Measurements from ENCODE around the gene GNL1.
"Not testable (repeated sequence)": the region's sequence is repeated elsewhere in the genome, so short reads cannot be mapped to it uniquely, and the experiment has no call there.

Gene GNL1

DNA sequence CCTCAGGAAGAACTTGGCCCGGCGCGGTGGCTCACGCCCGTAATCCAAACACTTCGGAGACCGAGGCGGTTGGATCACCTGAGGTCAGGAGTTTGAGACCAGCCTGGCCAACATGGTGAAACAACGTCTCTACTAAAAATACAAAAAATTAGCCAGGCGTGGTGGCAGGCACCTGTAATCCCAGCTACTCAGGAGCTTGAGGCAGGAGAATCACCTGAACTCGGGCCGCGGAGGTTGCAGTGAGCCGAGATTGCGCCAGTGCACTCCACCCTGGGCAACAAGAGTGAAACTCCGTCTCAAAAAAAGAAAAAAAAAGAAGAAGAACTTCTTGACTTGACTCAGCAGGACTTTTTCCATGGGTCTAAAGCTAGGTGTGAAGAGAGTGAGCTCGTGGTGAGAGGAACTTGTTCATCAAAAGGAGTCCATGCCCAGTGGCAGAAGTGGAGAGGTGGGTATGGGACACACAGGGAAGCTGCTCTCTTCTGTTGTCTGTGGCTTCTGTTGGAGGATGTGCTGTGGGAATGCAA lies 26.9 kb downstream of the GNL1 start:
- not testable (repeated sequence) for DNase-seq (ENCODE audit: low read depth)

DNA sequence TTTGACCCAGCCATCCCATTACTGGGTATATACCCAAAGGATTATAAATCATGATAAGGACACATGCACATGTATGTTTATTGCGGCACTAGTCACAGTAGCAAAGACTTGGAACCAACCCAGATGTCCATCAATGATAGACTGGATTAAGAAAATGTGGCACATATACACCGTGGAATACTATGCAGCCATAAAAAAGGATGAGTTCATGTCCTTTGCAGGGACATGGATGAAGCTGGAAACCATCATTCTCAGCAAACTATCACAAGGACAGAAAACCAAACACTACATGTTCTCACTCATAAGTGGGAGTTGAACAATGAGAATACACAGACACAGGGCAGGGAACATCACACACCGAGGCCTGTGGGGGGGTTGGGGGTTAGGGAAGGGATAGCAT lies 29.8 kb downstream of the GNL1 start:
- DNase-seq (ENCODE audit: low read depth): not testable (repeated sequence)

DNA sequence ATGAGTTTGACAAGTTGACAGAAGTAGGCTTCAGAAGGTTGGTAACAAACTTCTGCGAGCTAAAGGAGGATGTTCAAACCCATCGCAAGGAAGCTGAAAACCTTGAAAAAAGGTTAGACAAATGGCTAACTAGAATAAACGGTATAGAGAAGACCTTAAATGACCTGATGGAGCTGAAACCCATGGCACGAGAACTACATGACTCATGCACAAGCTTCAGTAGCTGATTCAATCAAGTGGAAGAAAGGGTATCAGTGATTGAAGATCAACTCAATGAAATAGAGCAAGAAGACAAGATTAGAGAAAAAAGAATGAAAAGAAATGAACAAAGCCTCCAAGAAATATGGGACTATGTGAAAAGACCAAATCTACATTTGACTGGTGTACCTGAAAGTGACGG lies 34.3 kb downstream of the GNL1 start:
- DNase-seq (ENCODE audit: low read depth): not testable (repeated sequence)

DNA sequence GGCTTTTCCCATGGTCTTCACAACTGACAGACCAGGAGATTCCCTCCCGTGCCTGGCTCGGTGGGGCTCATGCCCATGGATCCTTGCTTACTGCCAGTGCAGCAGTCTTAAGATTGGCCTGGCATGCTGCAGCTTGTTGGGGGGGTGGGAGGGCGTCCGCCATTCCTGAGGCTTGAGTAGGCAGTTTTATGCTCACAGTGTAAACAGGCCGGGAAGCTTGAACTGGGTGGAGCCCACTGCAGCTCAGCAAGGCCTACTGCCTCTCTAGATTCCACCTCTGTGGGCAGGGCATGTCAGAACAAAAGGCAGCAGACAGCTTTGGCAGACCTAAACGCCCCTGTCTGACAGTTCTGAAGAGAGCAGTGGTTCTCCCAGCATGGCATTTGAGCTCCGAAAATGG lies 35.2 kb downstream of the GNL1 start:
- not testable (repeated sequence) for DNase-seq (ENCODE audit: low read depth)

GRCh38 chr6:30520522-30520921 lies 35.8 kb downstream of the GNL1 start:
- DNase-seq (ENCODE audit: low read depth): no peak

- DNase-seq (ENCODE audit: low read depth): not testable (repeated sequence)
Measured at GRCh38 chr6:30518505-30519145, 37.7 kb downstream of the GNL1 start.

DNA sequence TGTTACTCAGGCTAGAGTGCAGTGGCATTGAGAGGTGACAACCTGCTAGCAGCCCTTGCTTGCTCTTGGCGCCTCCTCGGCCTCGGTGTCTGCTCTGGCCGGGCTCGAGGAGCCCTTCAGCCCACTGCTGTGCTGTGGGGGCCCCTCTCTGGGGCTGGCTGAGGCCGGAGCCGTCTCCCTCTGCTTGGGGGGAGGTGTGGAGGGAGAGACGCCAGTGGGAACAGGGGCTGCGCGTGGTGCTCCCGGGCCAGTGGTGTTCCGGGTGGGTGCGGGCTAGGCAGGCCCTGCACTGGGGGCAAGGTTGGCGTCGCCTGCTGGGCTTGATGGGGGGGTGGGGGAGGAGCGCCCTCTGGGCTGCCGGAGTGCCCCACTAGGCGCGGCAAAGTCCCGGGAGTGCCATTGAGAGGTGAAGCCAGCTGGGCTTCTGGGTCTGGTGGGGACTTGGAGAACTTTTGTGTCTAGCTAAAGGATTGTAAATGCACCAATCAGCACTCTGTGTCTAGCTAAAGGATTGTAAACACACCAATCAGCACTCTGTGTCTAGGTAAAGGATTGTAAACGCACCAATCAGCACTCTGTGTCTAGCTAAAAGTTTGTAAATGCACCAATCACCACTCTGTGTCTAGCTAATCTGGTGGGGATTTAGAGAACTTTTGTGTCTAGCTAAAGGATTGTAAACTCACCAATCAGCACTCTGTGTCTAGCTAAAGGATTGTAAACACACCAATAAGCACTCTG lies 38.4 kb downstream of the GNL1 start:
- not testable (repeated sequence) for DNase-seq (ENCODE audit: low read depth)

DNA sequence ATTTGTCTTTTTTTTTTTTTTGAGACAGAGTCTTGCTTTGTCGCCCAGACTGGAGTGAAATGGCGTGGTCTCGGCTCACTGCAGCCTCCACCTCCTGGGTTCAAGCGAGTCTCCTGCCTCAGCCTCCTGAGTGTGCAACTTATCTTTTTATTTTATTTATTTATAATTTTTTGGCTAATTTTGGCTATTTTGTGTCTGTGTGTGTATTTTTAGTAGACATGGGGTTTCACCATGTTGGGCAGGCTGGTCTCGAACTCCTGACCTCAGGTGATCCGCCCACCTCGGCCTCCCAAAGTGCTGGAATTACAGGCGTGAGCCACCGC lies 39.6 kb downstream of the GNL1 start:
- DNase-seq (ENCODE audit: low read depth): not testable (repeated sequence)

GRCh38 chr6:30515944-30516753 lies 40.1 kb downstream of the GNL1 start:
- peak; percentile 81 for DNase-seq (ENCODE audit: low read depth)

- no peak for DNase-seq (ENCODE audit: low read depth)
Measured at GRCh38 chr6:30515106-30515505, 41.2 kb downstream of the GNL1 start.

DNA sequence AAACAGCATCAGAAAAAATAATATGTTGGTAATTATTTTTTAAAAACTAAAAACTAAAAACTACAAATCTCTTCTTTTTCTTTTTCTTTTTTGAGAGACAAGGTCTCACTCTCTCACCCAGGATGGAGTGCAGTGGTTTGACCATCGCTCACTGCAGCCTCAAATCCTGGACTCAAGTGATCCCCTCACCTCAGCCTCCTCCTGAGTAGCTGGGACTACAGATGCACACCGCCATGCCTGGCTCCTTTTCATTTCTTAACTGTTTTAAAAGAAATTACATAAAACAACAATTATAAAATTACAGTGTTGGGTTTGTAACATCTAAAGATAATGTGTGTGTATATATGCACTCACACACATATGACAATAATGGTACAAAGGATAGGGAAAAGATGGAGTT lies 42.8 kb downstream of the GNL1 start:
- no peak for DNase-seq (ENCODE audit: low read depth)

GRCh38 chr6:30511169-30511546 lies 45.1 kb downstream of the GNL1 start:
- no peak for DNase-seq (ENCODE audit: low read depth)

GRCh38 chr6:30510419-30511168 lies 45.7 kb downstream of the GNL1 start:
- DNase-seq (ENCODE audit: low read depth): no peak

- DNase-seq (ENCODE audit: low read depth): no peak
Measured at GRCh38 chr6:30508890-30509736, 47.2 kb downstream of the GNL1 start.

- DNase-seq (ENCODE audit: low read depth): no peak
Measured at GRCh38 chr6:30507849-30508827, 48.2 kb downstream of the GNL1 start.

DNA sequence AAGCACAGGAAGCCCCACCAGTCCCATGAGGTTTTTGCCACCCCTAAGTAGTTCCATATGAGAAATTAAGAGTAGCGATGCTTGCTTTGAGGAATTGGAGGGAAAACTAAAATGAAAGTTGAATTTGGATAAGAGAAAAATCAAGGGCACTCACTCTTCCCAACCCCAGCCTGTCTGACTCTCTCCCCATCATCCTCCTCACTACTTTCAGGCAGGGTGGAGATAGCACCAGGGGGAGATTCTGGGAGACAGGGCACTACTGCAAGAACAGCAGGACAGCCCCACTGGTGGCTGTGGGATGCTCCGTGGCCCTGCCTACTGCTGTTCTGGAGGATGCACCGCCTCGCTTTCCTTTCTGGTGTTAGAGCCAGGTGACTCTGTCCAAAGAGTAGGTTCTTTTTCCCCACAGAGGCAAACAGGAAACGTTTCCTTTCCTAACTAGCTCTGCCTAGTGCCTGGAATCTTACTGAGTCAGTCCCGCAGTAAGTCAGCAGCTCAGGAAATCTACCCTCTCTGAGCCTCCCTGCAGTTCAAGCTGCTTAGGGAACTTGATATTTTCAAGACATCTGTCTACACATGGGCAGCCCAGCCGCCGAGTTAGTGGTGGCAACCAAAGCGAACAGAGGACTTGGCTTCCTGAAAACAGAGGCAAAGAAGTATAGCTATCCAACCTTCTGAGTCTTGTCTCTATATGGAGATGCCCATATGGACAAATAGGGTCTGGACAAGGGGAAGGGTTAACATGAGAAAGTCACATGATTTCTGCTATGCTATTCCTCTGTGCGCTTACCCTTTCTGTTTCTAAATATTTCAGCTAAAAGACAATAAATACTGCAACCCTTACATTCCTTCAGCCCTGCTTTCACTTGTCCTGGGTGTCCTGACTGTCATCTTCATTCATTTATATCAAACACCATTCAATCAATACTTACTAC lies 55.6 kb downstream of the GNL1 start:
- DNase-seq (ENCODE audit: low read depth): no peak

- DNase-seq (ENCODE audit: low read depth): not testable (repeated sequence)
Measured at GRCh38 chr6:30498705-30499104, 57.6 kb downstream of the GNL1 start.

DNA sequence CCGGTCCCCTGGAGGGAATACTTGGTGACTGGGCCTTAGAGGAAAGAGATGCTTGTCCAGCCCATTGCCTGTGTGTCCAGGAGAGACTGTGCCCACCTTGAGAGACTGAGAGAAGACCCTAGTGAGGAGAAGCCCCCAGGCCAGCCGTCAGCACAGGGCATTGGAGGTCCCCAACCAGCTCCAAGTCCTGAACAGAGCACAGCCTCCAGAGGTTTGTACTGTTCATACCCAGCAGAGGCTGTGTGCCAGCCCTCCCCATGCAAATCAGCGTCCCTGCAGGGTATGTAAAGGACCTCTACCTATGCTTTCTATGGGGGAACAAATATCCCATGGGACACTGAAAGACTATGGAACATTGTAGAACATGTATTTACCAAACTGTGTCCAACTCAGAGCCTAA lies 58.6 kb downstream of the GNL1 start:
- DNase-seq (ENCODE audit: low read depth): no peak

DNA sequence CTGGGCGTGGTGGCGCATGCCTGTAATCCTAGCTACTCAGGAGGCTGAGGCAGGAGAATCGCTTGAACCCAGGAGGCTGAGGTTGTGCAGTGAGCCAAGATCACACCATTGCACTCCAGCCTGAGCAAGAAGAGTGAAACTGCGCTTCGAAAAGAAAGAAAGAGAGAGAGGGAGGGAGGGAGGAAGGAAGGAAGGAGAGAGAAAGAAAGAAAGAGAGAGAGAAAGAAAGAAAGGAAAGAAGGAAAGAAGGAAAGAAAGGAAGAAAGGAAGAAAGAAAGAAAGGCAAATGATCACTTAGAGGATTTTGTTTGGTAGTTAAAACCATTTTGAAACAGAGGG lies 59.1 kb downstream of the GNL1 start:
- DNase-seq (ENCODE audit: low read depth): not testable (repeated sequence)

Data from stimulated activated CD8-positive, alpha-beta memory T cell treated with anti-CD3 and anti-CD28 coated beads, Interleukin-4, amount 100 ng/mL, for 24 hours (primary cell).